ENCODE results near the gene NRP1.

DNA sequence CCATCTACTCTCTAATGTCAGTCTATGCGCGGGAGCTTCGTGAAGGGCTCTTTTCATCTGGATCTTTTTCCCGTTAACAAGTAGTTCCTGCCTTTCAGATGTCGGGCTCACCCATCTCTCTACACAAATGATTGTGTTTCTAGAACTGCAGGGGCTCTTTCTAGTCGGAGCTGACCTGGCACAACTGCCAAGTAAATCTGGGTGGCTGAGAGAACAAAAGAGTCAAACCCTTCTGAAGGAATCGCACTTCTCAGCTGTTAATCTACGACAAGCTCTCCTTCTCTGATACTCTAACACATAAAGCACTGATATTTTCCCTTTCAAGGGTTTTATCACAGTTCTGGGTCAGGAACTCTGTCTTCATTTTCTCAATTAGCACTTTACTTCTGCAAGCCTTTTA lies 144.7 kb downstream of the NRP1 start:
- TF ChIP-seq, protein P1, sequence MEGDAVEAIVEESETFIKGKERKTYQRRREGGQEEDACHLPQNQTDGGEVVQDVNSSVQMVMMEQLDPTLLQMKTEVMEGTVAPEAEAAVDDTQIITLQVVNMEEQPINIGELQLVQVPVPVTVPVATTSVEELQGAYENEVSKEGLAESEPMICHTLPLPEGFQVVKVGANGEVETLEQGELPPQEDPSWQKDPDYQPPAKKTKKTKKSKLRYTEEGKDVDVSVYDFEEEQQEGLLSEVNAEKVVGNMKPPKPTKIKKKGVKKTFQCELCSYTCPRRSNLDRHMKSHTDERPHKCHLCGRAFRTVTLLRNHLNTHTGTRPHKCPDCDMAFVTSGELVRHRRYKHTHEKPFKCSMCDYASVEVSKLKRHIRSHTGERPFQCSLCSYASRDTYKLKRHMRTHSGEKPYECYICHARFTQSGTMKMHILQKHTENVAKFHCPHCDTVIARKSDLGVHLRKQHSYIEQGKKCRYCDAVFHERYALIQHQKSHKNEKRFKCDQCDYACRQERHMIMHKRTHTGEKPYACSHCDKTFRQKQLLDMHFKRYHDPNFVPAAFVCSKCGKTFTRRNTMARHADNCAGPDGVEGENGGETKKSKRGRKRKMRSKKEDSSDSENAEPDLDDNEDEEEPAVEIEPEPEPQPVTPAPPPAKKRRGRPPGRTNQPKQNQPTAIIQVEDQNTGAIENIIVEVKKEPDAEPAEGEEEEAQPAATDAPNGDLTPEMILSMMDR (conservative IDR thresholded peaks at IDR 0.05 in 1 of 2, IDR thresholded peaks at IDR 0.05 in 1 of 2; ENCODE audit: extremely low read depth in 1 of 2, insufficient read depth in 1 of 2, low read depth in 1 of 2, low read length in 2 of 2), result no peak
- TF ChIP-seq EZH2 (IDR thresholded peaks at IDR 0.05; ENCODE audit: borderline replicate concordance, low read length), result no peak

All from mammary epithelial cell (primary cell).